Measurements from ENCODE around the gene PCDHGC5. TPM values are rescaled to one million over a fixed set of nuclear protein-coding genes. Genes with fewer than 3 reads are reported as not detected.

Gene PCDHGC5
- total RNA-seq, 1 donor from 2014 or later: 1.4 TPM

- no peak for ATAC-seq
- Histone ChIP-seq H3K9me3 (no peaks in the 10 kb centered on the region), H3K4me3 (no peak overlapping the region), H3K36me3 (peaks cover 23% of the 10 kb centered on the region), H3K27ac (peak overlapping the region; percentile 76), H3K27me3 (no peaks in the 10 kb centered on the region), H3K4me1 (peaks cover 43% of the 10 kb centered on the region)
- TF ChIP-seq CTCF (IDR thresholded peaks at IDR 0.05): no peak
- no peak for DNase-seq
- intact Hi-C loops (cut with DNase I): no loop called here
Observed at GRCh38 chr5:141511771-141512325, 23.0 kb downstream of the PCDHGC5 start.

- H3K4me1 ChIP-seq: peaks cover 43% of the 10 kb centered on the region
- peak overlapping the region; percentile 76 for H3K27ac ChIP-seq
- peak; percentile 85 for TF ChIP-seq CTCF (IDR thresholded peaks at IDR 0.05)
- peak; percentile 73 for ATAC-seq
- peaks cover 26% of the 10 kb centered on the region for H3K36me3 ChIP-seq
- H3K4me3 ChIP-seq: peak overlapping the region; percentile 56
- no peaks in the 10 kb centered on the region for H3K9me3 ChIP-seq
- H3K27me3 ChIP-seq: no peaks in the 10 kb centered on the region
- intact Hi-C loops (cut with DNase I): no loop called here
- peak; percentile 91 for DNase-seq
Observed at GRCh38 chr5:141512390-141512910, 23.6 kb downstream of the PCDHGC5 start.

- Histone ChIP-seq H3K9me3 (no peaks in the 10 kb centered on the region), H3K4me3 (peak overlapping the region; percentile 56), H3K36me3 (peaks cover 30% of the 10 kb centered on the region), H3K27ac (peak overlapping the region; percentile 76), H3K27me3 (no peaks in the 10 kb centered on the region), H3K4me1 (peaks cover 42% of the 10 kb centered on the region)
- intact Hi-C loops (cut with DNase I): no loop called here
- ATAC-seq (peak; percentile 21), DNase-seq (no peak)
- no peak for TF ChIP-seq CTCF (IDR thresholded peaks at IDR 0.05)
Observed at GRCh38 chr5:141512911-141513626, 24.2 kb downstream of the PCDHGC5 start.

GRCh38 chr5:141513627-141514329, 24.9 kb downstream of the PCDHGC5 start:
- intact Hi-C loops (cut with DNase I): no loop called here
- peaks cover 36% of the 10 kb centered on the region for H3K36me3 ChIP-seq
- H3K4me3 ChIP-seq: peak overlapping the region; percentile 56
- peaks cover 43% of the 10 kb centered on the region for H3K4me1 ChIP-seq
- peak; percentile 54 for ATAC-seq
- peak overlapping the region; percentile 76 for H3K27ac ChIP-seq
- no peaks in the 10 kb centered on the region for H3K27me3 ChIP-seq
- peak; percentile 81 for DNase-seq
- no peaks in the 10 kb centered on the region for H3K9me3 ChIP-seq
- TF ChIP-seq CTCF (IDR thresholded peaks at IDR 0.05): no peak

DNA sequence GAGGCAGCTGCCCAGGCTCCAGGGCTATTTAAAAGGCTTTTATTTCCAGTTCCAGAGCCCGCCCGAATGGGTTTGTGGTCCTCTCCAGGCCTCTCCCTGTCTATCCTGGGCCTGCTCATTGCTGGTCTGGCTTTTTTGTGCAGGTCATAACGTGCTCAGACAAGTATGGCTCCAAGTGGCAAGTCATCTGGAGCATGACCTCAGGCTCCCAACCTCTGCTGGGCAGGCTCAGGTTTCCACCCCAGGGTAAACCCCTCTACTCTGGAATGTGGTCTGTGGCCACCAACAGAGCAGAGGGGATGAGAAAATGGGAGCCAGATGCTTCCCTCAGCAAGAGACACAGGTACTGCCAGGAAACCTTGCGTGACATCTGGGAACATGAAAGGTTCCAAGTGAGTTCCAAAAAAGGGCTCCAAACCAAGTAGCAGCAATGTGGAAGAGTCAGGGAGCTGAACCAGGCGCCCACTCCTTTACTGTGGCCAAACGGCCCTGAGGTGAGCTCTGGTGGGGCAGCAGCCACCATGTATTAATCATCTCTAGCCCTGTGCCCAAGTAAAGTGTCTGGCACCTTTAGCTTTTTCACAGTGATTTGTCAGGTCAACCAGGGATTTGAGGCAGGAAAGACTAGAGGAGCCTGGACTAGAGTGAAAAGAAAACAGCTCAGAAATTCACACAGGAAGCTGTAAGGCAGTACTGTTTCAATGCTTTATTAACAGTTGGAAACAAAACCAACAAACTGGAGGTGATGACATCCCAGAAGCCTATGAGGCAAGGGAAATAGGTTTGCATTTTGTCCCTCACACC, 25.7 kb downstream of the PCDHGC5 start:
- intact Hi-C loops (cut with DNase I): no loop called here
- H3K36me3 ChIP-seq: peaks cover 42% of the 10 kb centered on the region

More for the DNA sequence above, 25.7 kb downstream of the PCDHGC5 start:
- Histone ChIP-seq H3K27ac (peak overlapping the region; percentile 76), H3K27me3 (no peaks in the 10 kb centered on the region), H3K4me1 (peaks cover 44% of the 10 kb centered on the region), H3K4me3 (peak overlapping the region; percentile 56), H3K9me3 (no peaks in the 10 kb centered on the region)
- no peak for DNase-seq
- no peak for ATAC-seq
- no peak for TF ChIP-seq CTCF (IDR thresholded peaks at IDR 0.05)

All from upper lobe of right lung (tissue), 1 donor.